Measurements from ENCODE around the gene DPP6.

The DPP6 gene

DNA sequence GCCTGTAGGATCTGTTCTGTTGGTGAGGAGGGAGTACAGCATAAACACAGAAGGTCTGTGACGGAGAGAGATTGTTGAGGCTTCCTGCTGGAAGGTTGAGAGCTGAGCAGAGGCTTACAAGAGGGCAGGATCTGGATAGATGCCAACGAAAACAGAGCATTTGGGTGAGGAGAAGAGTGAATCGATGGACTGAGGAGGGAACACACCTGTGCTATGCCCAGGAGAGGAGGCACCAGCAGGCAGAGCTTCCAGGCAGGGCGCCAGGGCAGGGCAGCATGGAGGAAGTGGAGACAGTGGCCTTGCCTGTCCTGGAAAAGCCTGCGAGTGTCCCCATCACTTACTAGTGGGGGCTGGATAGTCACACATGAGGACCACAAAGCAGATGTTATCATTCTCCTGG is 667.8 kb downstream of the DPP6 start:
- DNase-seq: no peak

DNA sequence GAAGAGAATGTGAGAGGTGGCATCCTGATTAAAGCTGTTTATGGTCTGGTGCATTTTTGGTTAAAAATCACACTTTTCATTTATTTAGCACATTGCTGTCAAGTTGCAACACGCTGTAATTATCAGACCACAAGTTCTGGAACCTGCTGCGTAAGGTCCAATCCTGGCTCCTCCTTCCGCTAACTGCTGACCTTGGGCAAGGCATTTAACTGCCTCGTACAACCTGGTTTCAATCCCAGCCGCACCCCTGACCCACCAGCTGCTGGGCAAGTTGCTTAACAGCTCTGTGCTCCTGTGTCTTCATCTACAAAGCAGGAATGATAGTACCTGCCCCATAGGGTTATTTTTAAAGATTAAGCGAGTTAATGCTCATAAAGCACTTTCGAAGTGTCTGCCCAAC is 668.9 kb downstream of the DPP6 start:
- DNase-seq: no peak

DNA sequence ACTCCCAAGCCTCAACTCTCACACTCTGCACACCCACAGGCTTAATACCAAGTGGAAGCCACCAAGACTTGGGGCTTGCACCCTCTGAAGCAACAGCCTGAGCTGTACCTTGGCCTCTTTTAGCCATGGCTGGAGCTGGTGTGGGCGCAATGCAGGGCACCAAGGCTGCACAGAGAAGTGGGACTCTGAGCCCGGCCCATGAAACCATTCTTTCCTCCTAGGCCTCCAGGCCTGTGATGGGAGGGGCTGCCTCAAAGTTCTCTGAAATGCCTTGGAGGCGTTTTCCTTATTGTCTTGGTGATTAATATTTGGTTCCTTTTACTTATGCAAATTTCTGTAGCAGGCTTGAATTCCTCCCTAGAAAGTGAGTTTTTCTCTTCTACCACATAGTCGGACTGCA is 674.2 kb downstream of the DPP6 start:
- no peak for DNase-seq

DNA sequence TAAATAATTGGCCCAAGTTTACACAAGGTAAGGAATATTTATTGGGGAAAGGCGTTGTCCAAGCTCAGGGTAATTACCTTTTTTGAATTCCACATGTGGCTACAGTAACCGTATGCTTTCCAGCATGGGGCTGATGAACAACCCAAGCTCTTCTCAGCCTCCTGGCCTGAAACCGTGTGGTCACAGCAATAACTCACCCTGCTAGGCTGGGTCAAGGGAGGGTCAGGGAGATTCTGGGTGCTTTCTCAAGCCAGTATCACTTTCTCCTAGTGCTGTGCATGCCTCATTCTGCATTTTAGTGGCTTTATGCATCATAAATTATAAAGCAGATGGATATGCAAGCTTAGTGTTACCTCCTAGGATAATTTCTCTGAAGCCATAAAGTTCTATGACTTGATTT is 676.9 kb downstream of the DPP6 start:
- DNase-seq: no peak

DNA sequence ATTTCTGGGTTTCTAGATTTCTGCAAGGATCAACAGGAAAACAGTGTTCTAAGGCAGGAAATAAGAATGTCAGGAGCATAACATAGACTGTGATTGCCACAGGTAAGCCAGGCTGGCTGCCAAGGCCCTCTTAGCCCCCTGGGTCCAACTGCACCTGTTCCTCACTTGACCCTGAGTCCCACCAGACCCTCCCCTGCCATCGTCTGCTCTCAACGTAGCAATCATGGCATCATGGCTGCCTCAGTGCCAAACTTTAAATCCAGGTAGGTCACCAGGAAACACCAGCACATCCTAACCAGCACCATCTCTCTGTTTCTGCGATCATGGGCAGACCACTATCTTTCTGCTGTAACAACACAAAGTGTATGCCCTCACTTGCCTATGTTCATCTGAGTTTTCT is 683.6 kb downstream of the DPP6 start:
- no peak for DNase-seq

DNA sequence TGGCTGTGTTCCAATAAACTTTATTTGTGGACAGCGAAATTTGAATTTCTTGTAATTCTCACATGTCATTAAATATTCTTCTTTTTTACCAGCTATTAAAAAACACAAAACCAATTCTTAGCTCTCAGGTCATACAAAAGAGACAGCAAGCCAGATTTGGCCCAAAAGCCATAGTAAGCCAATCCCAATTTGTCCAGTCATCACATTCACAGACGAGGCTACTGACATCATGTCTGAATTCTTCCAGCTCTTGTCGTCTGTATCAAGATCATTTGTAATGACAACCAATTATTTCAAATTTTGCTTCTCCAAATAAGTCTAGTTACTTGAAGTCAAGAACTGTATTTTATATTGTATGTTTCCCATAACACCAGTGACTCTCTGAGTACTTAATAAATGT is 684.2 kb downstream of the DPP6 start:
- DNase-seq: no peak

DNA sequence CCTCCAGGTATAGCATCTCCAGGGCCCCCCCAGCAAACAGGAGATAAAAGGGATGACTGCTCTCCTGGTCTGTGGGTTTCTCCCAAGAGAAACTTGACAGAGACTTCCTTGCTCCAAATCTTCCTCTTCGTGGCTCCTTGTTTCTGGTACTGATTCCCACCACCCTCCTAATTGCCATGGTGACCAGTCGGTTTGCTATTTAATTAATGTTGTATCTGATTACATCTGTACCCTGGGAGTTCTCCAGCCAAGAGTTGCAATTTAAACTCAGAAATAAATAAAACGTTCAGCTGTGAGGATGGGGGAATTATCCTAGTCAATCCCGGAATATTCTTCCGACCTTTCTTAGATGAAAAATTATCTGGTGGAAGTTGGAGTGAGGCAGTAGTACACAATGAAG is 686.0 kb downstream of the DPP6 start:
- DNase-seq: no peak

DNA sequence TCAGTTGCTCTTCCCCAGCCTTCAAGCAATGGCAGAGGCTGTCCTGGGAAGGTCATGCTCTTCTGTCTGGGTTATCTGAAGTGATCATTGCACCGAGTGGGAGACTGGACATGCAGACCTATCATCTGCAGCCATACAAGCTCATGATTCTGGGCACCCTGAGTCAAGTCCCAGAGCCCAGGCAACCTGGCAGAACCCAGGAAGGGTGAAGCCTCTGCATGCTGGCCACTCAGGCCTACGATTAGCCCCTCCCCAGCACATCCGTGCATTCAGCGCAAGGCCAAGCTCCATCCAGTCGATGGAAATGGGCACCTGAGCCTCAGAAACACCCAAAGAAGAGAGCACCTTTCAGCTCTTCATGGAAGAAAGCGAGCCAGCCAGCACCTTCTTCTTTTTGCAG is 688.9 kb downstream of the DPP6 start:
- no peak for DNase-seq

DNA sequence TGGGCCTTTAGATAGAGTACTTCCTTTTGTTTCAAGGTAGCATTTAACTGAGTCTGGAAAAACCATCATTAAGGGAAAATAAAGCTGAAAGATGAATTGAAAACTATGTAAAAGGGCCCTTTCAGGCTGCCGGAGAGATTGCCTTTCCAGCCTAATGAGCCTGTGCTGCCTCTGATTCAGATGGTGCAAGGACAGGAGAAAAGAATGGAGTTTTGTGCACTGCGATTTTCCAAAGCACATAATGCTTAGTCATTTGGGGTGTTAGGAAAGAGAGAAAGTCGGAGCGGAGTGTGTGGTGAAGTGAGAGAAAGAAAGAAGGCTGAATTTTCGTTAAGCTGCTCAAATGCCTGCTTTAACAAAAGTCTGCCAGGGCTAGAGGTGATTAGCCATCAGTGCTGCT is 691.0 kb downstream of the DPP6 start:
- no peak for DNase-seq

DNA sequence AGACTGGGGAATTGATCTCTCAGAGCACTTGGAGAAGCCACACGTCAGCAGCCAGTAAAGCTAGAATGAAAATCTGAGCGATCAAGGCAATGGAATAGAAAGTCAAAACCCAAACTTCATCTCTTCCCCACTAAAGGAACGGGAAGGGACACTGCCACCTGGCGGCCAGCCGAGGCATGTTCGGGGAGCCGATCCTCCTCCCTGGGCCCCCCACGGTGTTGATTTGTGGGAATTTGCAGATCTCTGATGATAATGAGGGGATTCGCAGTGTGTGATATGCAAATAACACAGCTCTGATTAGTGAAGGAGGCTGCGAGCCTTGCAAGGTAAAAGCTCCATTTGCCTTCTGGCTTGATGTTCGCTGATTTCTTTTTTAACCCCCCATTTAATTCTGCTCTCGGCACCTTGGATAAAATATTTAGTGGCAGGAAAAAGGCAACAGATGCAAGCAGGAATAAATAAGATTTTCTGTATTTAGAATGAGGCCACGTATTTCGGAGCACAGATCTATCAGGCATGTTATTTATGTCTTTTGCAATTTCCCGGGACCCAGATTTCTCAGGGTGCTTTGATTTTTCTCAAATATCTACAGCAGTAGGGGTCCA is 692.2 kb downstream of the DPP6 start:
- no peak for DNase-seq

DNA sequence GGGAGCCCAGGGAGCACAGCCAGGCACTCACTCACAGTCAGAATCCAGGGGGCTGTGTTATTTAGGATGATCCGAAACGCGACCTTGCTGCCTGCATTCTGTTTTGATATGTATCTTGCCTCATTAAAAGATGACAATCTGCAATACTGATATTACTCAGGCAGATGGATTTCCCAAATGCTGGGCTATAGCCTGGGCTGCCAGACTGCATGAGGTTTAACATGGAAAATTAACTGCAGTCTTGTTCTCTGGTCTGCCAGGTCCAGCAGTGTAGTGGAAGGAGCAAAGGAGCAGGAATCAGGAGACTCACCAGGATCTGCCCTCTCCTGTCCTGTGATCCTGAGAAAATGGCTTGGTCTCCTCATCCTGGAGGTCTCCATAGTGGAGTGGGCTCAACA is 692.7 kb downstream of the DPP6 start:
- no peak for DNase-seq

DNA sequence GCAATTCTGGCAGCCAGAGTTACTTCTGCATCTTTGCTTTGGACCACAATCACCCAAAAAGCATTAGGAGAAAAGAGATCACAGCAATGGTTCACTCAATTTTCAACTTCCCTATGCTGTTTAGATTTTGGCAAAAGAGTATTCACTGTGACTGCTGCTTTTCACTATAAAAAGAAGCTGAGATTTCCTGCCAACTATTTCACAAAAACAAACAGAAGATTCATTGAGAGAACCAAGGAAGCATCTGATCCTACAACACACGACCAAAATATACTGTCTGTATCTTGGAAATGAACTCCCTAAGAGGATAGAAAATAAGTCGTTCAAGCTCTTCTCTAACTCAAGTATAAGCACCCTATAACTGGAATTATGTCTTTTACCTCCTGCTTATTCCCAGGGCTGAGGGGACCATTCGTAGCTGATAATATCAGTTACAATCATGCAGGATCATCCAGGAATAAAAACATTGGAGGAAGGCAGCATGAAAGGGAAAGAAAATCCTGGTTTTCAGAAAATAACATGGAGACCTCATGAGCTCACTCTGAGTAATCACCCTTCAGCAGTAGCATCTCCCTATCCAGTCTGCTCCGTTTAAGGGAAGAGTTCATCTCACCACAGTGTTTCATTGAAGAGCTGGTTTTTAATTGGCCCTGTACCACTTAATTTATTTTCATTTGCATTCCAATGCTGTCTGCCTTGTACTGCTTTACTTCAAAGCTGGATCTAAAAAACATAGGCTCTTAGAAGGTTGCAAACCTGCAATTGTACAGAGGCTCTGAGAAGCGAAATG is 694.6 kb downstream of the DPP6 start:
- DNase-seq: no peak

DNA sequence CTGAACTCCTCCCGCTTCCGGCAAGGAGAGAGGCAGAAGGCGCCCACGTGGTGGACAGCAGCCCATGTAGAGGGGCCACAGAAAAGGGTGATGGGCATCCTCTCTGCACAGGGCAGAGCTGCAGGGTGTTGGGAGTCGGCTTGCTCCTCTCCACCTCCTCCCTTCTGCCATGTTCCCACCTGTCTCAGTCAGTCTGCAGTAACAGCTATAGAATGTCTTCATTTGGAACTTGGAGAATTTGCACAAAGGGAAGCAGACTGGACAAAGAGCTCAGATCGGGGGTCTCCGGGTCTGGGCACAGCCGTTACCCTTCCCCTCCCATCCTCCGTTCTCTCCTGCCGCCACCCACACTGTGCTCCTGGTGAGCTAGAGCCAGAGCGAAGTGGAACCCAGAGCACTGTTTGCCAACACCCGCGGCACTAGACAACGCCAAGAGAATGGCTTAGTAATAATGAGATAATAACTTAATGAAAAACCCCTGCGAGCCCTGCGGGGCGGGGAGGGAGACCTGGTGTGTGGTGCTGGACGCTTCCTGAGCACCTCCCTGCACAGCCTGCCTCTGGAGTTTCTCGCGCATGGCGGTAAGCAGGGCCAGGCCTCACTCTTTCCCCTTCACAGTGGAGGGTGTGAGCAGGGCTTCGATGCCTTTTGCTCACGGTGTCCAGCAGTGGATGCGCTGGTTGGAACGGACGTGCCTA is 696.0 kb downstream of the DPP6 start:
- DNase-seq: no peak

DNA sequence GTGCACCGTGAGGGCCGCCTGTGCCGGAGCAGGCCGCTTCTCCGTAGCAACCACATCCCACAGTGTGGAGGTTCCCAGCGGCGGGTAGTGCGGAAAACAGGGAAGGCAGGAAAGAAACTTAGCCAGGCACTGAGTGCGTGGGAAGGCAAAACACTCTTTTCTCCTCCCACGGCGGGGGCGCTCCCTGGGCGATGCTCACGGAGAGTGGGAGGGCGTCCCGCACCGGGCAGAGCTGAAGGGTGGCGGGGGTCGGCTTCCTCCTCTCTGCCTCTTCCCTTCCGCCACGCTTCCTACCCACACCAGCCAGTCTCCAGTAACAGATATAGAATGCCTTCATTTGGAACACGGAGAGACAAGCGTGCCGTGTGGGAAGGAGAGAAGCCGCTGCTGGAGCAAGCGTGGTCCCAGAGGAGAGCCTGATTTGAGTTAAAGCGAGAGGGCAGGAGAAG is 698.2 kb downstream of the DPP6 start:
- DNase-seq: no peak

DNA sequence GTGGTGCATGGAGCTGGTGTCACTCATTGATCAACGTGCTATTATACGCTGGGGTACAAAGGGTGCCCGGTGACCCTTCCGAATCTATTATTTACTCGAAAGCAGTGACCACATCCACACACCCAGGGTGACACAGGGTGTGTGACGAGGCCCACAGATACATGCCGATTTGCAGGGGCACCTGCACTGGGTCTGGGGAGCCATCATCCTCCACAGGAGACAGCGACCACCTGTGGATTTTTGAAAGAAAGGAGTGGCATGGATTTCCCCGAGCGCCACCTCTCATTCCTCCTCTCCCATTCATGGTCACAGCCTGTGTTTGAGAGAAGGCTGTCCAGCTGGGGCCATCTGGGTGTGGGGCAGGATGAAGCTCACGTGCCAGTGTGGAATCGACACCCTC is 701.0 kb downstream of the DPP6 start:
- no peak for DNase-seq

DNA sequence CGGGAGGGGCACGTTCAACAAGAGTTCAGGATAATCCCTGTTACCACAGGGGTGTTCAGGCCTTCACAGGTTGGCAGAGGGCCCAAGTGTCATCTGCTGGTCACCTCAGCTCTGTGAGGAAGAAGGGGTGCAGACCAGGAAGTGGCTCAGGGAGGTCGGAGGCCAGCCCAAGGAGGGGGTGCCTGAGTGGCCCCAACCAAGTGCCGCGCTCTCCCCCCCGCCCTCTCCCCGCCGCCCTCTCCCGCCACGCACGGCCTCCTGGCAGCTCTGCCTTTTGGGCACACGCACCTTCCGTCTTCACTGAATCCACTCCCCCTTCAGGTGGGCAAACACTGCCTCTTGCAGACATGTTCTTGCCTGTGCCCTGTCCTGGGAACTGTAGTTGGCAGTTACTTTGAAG is 705.6 kb downstream of the DPP6 start:
- DNase-seq: no peak

DNA sequence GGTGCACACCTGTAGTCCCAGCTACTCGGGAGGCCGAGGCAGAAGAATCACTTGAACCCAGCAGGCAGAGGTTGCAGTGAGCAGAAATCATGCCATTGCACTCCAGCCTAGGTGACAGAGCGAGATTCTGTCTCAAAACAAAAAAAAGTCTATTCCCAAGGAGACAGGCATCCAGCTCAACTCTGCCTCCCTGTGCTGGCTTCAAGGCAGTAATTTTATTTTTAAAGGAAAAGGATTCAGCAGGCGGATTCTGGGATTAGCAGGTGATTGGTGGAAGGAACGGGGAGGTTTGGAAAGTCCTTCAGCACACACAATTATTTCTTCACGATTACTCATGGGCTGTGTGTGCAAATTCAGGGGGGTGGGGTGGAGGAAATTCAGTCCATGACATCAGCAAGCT is 707.8 kb downstream of the DPP6 start:
- DNase-seq: no peak

DNA sequence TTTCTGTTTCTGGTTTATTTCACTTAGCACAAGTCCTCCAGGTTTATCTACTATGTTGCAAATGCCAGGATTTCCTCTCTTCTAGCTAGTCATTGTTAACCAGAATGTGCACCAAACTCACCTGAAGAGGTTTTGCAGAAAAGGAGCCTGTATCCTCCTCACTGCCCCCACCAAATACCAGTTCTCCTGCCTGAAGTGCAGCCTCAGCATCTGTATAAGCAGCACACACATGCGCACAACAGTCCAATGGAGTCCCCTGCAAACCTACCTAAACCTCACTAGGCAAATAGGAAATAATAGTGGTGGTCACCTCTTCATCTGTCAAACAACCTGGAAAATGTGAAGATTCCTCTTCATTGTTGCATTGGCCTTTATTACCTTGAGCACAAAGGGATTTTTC is 712.9 kb downstream of the DPP6 start:
- no peak for DNase-seq

DNA sequence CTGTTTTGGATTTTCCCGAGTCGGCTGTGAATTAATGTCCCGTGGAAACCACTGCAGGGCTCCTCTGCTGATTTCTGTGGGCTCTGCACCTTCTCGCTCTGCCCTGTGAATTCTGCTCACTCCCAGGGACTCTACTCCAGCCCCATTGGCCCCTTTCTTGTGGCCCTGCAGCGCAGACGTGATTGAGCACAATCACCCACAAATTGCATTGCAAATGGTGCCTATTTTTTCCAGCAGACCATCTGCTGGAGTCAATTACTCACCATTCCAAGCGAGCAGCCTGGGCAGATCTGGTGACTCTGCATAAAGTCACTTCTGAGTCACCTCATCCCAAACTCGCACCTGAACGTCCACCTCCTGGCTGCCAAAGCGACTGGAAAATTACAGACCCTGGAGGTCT is 714.9 kb downstream of the DPP6 start:
- DNase-seq: no peak

DNA sequence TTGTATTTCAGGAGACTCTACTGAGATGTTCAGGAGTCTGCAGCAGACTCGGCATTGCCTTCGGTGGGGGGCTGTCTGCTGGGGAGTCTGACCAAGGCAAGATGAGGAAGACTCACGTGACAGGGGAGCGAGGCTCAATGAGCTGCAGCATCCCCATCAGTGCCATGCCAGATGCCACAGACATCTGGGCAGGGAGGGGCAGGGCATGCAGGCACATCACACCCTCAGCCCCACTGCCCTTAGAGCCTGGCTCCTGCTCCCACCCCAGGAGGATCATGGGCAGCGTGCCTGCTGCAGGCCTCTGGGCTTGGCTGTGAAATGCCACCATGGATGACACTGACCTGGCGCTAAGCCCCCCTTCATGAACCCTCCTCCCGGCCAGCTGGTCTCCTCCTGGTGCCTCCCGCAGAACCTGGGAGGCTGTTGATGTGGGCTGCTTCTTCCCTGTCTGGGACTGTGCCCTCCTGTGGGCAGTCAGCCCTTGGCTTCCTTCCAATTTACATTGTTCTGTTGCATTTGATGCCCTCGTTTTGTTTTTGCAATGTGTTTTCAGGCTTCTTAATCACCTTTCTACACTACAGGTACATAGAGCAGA is 715.7 kb downstream of the DPP6 start:
- DNase-seq: no peak

DNA sequence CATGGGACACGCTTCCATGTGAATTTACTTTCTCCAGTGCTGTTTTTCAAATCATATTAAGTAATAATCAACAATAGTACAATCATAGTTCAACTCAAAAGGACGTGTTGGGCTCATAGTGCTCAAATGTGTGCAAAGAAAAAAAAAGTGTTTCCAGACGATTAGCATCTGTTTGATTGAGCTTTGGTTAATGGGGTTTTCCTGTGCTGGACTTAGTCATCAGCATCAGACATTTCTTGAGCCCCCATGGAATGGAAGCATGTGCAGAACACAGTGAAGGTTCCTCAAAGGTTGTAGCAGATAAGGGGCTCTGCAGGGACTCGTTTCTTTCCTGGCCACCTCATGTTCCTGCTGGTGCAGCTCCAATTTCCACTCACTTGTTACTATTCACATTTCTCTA is 716.8 kb downstream of the DPP6 start:
- no peak for DNase-seq

DNA sequence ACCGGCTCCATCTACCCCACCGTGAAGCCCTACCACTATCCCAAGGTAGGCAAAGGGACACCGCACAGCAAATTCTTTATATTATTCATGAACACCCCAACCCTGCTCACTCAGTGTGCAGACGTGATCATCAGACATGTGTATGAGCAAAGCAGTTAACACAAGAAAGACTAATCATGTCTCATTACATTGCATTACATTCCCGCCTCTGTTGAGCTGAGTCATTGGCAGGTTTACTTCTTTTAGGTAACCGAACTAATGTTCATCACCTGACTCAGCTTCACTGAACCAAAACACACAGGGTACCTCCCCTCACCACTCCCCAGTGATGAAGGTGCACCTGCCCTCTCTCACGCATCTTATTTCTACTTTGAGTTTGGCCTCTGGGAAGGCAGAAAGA is 717.3 kb downstream of the DPP6 start:
- no peak for DNase-seq

DNA sequence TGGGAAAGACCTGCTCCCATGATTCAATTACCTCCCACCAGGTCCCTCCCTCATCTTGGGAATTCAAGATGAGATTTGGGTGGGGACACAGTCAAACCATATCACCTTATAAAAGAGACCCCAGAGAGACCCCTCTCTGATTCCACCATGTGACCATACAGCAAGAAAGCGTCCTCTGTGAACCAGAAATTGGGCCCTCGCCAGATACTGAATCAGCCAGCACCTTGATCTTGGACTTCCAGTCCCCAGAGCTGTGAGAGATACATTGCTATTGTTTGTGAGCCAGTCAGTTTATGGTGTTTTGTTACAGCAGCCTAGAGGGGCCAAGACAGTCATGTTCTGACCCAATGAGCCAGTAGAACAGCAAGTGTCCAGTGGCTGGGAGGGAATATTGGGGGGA is 718.2 kb downstream of the DPP6 start:
- no peak for DNase-seq

DNA sequence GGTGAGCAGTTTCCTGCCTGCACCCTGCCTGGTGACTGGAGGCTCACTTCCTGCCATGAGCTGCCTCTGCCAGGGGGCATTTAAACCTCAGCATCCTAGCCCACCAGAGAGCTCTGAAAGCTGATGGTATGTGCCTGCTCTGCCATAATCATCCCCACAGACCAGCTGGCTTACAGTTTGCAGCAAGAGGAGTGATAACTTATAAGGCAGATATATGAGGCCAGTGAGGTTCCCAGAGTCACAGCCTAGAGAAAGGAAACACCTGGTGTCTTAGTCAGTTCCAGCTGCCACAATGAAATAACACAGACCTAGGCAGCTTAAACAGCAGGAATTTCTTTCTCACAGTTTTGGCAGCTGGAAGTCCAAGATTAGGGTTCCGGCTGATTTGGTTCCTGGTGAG is 718.8 kb downstream of the DPP6 start:
- no peak for DNase-seq
